Amniotic epithelial cell (primary cell): ENCODE data around the gene TMEM120A.

Source experiments
- DNase-seq: peaks from one replicate; pipeline ENCODE4 v3.0.0-alpha.2; 2010; ENCODE audit warnings: low read depth

TMEM120A gene

DNA sequence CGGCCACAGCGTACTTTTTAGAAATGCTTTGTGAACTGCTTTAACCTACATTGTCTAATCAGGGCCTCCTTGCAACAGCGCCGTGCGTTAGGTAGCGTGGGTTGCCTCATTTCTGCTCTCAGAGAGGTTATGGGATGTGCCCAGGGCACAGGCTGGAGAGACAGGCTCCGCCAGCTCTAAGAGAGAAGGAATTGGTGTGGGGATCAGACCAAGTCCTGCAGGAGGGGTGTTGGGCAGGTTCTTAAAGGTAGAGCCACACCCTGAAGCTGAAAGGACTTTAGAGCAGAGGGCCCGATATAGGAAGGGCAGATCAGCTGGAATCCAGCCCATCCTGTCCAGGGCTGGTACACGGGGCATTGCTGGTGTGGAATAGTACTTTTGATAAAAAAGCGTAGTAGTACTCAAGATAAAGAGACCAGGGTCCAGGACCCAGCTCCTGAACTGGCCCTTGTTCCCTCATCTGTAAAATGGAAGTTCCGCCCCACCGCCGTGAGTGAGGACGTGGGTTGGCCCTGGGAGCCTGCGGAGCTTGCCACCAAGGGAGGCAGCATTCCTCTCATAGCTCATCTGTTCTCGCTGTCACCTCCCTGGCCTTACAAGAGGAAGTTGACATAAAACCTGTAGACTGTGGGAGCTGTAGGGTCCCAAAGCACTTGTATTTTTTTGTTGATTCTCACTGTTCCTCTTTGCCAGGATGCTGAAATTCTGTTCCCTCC is 37.2 kb downstream of the TMEM120A start:
- no peak for DNase-seq

DNA sequence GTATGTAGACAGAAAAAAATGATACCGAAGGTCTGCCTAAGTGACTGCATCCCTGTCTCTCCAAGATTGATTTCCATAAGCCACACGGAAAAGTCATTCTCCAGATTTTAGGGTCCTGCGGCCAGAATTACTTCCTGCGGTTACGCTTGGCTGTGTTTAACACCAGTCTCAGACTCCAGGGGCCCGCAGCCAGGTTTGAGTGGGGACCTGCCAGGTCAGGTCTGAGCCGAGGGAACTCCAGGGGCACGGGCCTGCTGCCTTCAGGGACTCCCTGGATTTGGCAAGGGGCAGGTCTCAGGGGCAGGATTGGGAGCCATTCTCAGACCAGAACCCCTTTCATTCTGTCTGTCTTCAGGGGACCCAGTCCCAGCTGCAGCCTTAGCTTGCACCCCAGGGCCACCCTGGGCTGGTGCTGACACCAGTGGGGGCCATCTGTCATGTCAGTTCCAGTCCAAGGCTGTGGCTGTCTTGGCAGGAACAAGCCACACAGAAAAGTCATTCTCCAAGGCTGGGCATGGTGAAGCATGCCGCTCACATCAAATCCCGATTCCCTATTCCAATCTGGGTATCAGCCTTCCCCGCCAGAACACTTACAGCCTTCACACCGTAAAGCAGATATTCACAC is 39.0 kb downstream of the TMEM120A start:
- DNase-seq: no peak

DNA sequence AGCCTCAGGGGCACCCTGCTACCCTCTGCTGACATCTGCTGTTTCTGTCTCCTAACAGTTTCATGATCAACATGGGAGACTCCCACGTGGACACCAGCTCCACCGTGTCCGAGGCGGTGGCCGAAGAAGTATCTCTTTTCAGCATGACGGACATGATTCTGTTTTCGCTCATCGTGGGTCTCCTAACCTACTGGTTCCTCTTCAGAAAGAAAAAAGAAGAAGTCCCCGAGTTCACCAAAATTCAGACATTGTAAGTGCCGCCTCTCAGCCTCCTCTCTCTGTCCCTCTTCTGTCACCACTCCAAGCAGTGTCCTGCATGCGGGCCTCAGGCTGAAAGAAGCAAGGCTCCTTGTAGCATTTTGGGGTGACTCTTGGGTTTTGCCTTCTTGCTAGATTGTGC is 40.5 kb downstream of the TMEM120A start:
- DNase-seq: no peak

DNA sequence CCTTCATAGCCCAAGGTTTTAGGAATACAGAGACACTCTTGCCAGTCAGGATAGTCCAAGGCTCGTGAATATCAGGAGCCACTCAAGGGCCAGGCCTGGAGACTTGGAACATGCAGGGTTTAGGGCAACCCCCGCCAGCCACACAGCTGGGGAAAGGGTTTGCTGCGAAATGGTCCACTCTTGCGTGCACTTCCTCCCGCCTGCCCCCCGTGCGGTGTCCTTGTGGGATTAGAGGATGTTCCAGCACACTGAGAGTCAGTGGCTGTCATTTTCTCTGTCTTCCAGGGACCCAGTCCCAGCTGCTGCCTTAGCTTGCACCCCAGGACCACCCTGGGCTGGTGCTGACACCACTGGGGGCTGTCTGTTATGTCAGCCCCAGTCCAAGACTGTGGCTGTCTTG is 41.0 kb downstream of the TMEM120A start:
- no peak for DNase-seq

DNA sequence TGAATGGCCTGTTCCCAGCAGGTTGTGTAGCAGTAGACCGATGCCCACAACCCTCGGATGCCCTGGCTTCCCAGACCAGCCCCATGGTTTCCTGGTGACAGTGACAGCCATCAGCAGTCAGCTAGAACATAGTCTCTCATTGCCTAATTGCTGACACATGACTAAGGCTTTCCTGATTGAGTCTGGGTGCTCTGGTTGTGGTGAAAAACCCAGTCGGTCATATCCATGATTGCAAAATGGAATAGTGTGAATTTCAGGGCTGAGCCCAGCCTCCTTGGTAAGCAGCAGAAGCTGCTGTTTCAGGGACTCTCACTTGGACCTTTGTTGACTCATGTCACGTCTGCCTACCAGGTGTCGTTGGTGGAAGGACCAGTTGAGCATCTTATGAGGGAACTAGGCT is 42.9 kb downstream of the TMEM120A start:
- DNase-seq: peak; percentile 94

DNA sequence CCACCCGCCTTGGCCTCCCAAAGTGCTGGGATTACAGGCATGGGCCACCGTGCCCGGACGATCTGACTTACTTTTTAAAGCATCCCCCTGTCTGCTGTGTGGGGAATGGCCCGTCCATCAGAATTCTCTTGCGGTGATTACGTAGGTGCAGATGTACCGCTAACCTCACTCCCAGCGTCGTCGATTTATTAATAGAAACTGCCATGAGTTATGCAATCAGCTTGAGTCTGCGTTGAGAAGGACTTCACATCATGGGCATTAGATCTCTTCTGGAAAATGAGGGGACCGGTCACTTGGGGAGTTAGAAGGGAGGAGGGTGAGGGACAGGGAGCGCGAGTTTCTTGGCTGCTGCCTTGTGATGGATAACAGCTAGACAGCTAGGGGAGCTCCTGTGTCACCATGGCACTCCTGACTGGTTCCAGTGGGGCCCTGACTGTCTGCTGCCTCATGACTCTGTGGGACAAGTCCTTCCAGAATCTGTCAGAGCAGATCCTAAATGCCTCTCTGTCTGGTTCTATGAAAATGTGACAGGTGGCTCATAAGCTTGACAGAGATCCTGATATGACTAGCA is 44.2 kb downstream of the TMEM120A start:
- peak; percentile 42 for DNase-seq

DNA sequence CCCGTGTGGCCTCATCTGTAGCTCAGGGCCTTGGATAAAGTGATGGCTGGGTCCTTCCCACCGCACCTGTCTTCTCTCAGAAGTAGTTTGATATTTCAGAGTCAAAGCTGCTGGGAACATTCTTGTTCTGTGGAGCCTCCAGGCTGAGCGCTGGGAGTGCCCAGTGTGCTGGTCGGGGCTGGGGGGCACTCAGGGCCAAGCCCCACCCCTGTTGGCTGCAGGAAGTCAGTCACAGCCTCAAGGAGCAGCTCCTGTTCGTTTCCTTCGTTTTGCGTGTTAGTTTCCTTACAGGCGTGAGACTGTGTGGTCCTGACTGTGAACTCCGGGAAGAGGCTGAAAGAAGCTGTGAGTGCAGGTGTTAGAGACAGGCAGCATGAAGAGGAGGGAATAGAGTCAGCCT is 46.2 kb downstream of the TMEM120A start:
- no peak for DNase-seq

DNA sequence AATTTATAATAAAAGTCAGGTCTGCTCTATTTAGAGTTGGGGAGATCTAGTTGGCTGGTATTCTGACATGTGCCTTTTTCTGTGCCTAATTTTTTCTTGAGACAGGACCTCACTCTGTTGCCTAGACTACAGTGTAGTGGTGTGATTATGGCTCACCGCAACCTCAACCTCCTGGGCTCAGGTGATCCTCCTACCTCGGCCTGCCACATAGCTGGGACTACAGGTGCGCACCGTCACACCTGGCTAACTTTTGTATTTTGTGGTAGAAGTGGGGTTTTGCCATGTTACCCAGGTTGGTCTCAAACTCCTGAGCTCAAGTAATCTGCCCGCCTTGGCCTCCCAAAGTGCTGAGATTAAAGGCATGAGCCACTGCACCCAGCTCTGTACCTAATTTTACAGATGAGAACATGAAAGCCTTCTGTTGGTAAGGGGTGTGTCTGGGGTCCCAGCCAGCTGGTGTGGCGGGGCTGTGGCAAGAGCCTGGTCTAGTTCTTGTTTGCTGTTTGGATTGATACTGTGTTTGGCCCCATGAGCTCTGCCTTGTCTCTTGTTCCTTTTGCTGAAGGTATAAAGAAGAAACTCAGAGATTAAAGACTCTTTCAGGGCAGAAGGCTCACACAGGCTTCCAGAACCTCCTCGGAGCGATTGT is 48.1 kb downstream of the TMEM120A start:
- no peak for DNase-seq

DNA sequence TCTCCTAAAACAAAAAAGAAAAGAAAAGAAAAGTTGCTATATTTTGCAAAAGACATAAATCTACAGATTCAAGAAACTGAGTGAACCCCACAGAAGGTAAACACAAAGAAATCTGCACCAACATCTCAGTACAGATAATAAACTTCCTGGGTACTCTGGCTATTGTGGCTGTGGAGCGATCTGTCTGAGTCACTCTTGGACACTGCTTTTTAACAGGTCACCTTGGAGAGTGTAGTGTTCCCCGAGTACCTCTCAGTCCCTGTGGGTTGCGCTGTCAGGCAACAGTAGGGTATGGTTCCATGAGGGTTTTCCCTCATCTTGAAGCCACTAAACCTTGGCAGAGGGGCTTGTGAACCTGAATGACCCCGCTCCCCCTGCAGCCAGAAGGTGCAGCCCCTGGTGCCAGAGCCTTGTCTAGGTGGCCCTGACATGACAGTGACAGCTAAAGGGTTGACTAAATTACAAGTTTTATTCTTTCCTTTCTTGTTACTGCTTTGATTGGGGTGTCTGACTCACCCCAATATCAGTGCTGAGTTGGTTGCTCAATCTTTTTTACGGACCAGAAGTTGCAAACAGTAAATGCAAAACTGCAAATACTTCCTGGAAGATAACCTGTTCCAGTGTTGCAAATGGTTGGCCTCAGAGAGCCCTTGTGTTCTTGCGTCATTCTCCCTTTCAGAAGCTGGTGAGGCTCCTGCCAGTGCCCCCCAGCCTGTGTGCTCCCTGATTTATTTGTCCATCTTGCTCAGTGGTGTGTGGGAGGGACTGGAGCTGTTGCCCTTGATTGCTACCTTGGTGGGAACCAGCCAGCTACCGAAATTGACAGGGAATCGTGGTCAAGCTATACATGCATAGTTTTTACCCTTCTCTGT is 48.9 kb downstream of the TMEM120A start:
- peak; percentile 98 for DNase-seq

DNA sequence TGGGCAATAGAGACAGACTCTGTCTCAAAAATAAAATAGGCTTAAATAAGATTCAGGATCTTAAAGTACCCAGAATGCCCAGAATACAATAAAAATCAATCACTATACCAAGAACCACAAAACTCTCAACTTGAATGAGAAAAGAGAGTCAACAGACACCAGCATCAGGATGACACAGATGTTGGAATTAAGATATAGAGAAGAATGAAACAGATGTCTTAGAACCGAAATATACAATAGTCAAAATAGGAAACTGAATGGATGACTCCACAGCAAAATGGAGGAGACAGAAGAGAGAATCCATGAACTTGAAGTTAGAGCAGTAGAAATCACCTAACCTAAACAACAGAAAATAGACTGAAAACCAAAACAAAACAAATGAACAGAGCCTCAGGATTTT is 49.9 kb downstream of the TMEM120A start:
- no peak for DNase-seq

DNA sequence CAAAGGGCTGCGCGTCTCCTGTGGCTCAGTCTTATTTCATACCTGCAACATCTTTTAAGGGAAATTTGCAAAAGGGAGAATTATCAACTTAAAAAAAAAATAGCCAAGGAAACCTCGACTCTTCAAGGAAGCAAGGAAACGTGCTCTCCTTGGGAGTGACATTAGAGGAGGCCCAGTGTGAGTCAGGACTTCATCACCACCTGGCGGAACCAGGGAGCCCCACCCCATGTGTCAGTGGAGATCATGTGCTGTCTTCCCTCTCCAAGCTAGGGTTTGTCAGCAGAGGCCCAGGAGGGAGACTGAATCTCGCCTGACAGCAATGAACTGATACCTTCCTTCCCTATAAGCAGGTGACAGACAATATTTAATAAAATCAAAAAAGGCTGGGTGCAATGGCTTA is 50.5 kb downstream of the TMEM120A start:
- DNase-seq: peak; percentile 62

DNA sequence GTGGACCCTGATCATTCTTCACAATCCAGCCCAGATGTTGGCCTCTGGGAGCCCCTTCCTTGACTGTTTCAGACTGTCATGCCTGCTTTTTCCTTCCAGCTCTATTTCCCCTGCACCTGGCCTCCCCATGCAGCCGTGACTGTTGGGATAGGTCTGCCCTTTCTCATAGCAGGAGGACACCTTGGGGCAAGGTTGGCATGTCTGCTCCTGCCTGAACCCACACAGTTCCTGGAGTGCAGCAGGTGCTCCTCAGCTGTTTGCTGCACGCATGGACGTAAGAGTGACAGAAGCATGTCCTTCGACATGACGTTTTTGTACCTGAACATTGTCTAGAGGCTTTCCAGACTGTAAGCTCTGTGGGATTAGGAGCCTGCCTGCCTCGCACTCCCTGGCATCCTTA is 55.5 kb downstream of the TMEM120A start:
- no peak for DNase-seq

DNA sequence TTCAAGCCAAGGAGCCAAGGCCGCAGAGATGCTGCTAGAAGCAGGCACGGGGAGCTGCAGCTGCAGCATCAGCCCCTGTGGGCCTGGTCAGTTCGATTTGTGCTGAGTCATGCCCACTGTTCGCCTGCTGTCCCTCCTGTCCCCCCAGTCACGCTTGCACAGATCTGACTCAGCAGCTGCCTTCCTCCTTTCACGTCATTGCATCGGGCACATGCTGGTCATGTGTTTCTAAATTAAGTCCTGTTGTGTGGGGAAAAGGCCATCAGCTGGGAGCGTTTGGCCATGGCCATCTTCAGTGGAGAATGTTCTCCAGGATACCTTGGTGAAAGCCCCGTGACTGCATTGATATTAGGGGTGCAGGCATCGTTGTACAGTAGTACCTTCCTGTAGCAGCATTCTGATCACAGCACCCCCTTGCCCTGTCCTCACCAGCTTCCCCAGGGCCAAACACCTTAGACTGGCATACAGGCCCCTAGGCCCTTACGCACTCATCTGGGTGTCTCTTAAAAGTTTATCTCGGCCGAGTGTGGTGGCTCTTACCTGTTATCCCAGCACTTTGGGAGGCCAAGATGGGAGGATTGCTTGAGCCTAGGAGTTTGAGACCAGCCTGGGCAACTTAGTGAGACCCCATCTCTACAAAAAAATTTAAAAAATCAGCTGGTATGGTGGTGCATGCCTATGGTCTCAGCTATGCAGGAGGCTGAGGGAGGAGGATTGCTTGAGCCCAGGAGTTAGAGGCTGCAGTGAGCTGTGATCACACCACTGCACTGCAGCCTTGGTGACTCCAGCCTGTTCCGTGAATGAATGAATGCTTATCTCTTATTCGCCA is 56.2 kb downstream of the TMEM120A start:
- DNase-seq: peak; percentile 65
